ENCODE results near the gene GBE1.

- TF ChIP-seq CTCF (IDR thresholded peaks at IDR 0.05): no peak
- TF ChIP-seq POLR2A (IDR thresholded peaks at IDR 0.05): no peak
These were observed 20.2 kb downstream of the GBE1 start for GRCh38 chr3:81741216-81741615.

Measured in adrenal gland (tissue), 5 donors.